ENCODE measurements around the gene LRSAM1.
"Not testable (repeated sequence)": the region's sequence is repeated elsewhere in the genome, so short reads cannot be mapped to it uniquely, and the experiment has no call there.

LRSAM1 gene

GRCh38 chr9:127463382-127463781 is 12.1 kb downstream of the LRSAM1 start:
- no peak for TF ChIP-seq CTCF (conservative IDR thresholded peaks at IDR 0.05; ENCODE audit: low read depth, low read length)
- no peak for DNase-seq (ENCODE audit: low read depth)
- no peak overlapping the region for H3K4me3 ChIP-seq (ENCODE audit: low read length)

GRCh38 chr9:127463911-127464310 is 12.6 kb downstream of the LRSAM1 start:
- no peak overlapping the region for H3K4me3 ChIP-seq (ENCODE audit: low read length)
- DNase-seq (ENCODE audit: low read depth) = no peak
- TF ChIP-seq CTCF (conservative IDR thresholded peaks at IDR 0.05; ENCODE audit: low read depth, low read length) = no peak

GRCh38 chr9:127466407-127466917 is 15.2 kb downstream of the LRSAM1 start:
- not testable (repeated sequence) for H3K4me3 ChIP-seq (ENCODE audit: low read length); DNase-seq (ENCODE audit: low read depth)

GRCh38 chr9:127467621-127468020 is 16.3 kb downstream of the LRSAM1 start:
- H3K4me3 ChIP-seq (ENCODE audit: low read length) = no peak overlapping the region
- no peak for TF ChIP-seq CTCF (conservative IDR thresholded peaks at IDR 0.05; ENCODE audit: low read depth, low read length)
- no peak for DNase-seq (ENCODE audit: low read depth)

GRCh38 chr9:127470662-127471061 is 19.4 kb downstream of the LRSAM1 start:
- DNase-seq (ENCODE audit: low read depth) = no peak
- TF ChIP-seq CTCF (conservative IDR thresholded peaks at IDR 0.05; ENCODE audit: low read depth, low read length) = no peak

GRCh38 chr9:127473501-127473900 is 22.2 kb downstream of the LRSAM1 start:
- no peak for DNase-seq (ENCODE audit: low read depth)
- no peak for TF ChIP-seq CTCF (conservative IDR thresholded peaks at IDR 0.05; ENCODE audit: low read depth, low read length)
- no peak overlapping the region for H3K4me3 ChIP-seq (ENCODE audit: low read length)

More at GRCh38 chr9:127470662-127471061, 19.4 kb downstream of the LRSAM1 start:
- H3K4me3 ChIP-seq (ENCODE audit: low read length) = no peak overlapping the region

- H3K4me3 ChIP-seq (ENCODE audit: low read length) = no peak overlapping the region
- no peak for DNase-seq (ENCODE audit: low read depth)
- no peak for TF ChIP-seq CTCF (conservative IDR thresholded peaks at IDR 0.05; ENCODE audit: low read depth, low read length)
These were observed 22.6 kb downstream of the LRSAM1 start for GRCh38 chr9:127473932-127474331.

GRCh38 chr9:127474592-127474991 is 23.3 kb downstream of the LRSAM1 start:
- no peak for TF ChIP-seq CTCF (conservative IDR thresholded peaks at IDR 0.05; ENCODE audit: low read depth, low read length)
- H3K4me3 ChIP-seq (ENCODE audit: low read length) = no peak overlapping the region
- no peak for DNase-seq (ENCODE audit: low read depth)

Data from retinal pigment epithelial cell (primary cell).